T-helper 1 cell (primary cell): Measurements from ENCODE around the gene ATXN1.
A peak's percentile ranks its signal among the peaks of the same experiment; 100 is the strongest.

Experiments used
- DNase-seq, 5 donors: peaks; one replicate each; pipeline ENCODE4 v3.0.0-alpha.2; 2012 to 2020

ATXN1 gene

GRCh38 chr6:16671302-16672289, 89.7 kb downstream of the ATXN1 start:
- DNase-seq = no peak

GRCh38 chr6:16670617-16671051, 90.6 kb downstream of the ATXN1 start:
- peak in 1 of 5 donors; percentile 54 for DNase-seq

- DNase-seq = peak in 1 of 5 donors; percentile 42
Measured at GRCh38 chr6:16670183-16670582, 91.1 kb downstream of the ATXN1 start.

GRCh38 chr6:16669227-16669626, 92.0 kb downstream of the ATXN1 start:
- DNase-seq = peak in 4 of 5 donors; percentile 28 to 87 (median 32)

GRCh38 chr6:16667509-16667908, 93.8 kb downstream of the ATXN1 start:
- no peak for DNase-seq

- DNase-seq = no peak
Measured at GRCh38 chr6:16665992-16666391, 95.3 kb downstream of the ATXN1 start.

GRCh38 chr6:16665182-16665581, 96.1 kb downstream of the ATXN1 start:
- DNase-seq = no peak

- DNase-seq = no peak
Measured at GRCh38 chr6:16663901-16664300, 97.4 kb downstream of the ATXN1 start.

GRCh38 chr6:16660157-16660497, 101.1 kb downstream of the ATXN1 start:
- no peak for DNase-seq

- peak in 1 of 5 donors; percentile 65 for DNase-seq
Measured at GRCh38 chr6:16659466-16660156, 101.6 kb downstream of the ATXN1 start.

- peak in 1 of 5 donors; percentile 35 for DNase-seq
Measured at GRCh38 chr6:16658348-16659034, 102.8 kb downstream of the ATXN1 start.

- DNase-seq = peak in 1 of 5 donors; percentile 78
Measured at GRCh38 chr6:16657768-16658167, 103.5 kb downstream of the ATXN1 start.

GRCh38 chr6:16656451-16656850, 104.8 kb downstream of the ATXN1 start:
- DNase-seq = no peak

GRCh38 chr6:16654701-16655100, 106.6 kb downstream of the ATXN1 start:
- DNase-seq = peak in 1 of 5 donors; percentile 72

- DNase-seq = no peak
Measured at GRCh38 chr6:16653226-16653625, 108.0 kb downstream of the ATXN1 start.

- DNase-seq = peak in 1 of 5 donors; percentile 87
Measured at GRCh38 chr6:16651871-16652270, 109.4 kb downstream of the ATXN1 start.

- no peak for DNase-seq
Measured at GRCh38 chr6:16649890-16650289, 111.4 kb downstream of the ATXN1 start.

- no peak for DNase-seq
Measured at GRCh38 chr6:16649241-16649640, 112.0 kb downstream of the ATXN1 start.

- DNase-seq = no peak
Measured at GRCh38 chr6:16648003-16648402, 113.3 kb downstream of the ATXN1 start.

- DNase-seq = no peak
Measured at GRCh38 chr6:16647422-16647821, 113.8 kb downstream of the ATXN1 start.

GRCh38 chr6:16644540-16645250, 116.6 kb downstream of the ATXN1 start:
- DNase-seq = no peak

- DNase-seq = no peak
Measured at GRCh38 chr6:16639684-16640480, 121.4 kb downstream of the ATXN1 start.
